Measurements from ENCODE around the gene ISM2. TPM values are rescaled to one million over a fixed set of nuclear protein-coding genes. Genes with fewer than 3 reads are reported as not detected.

ISM2 gene
- total and polyA plus RNA-seq, 2 of the 13 experiments (the other 11 are each of a cell fraction or from before 2014, with no cell fraction given) = 1.8 to 40.7 TPM

GRCh38 chr14:77498984-77499527 is 440 bp upstream of the ISM2 start (continued):
- TF ChIP-seq ZNF10 (CRISPR knock-in tag; IDR thresholded peaks at IDR 0.05; ENCODE audit: borderline replicate concordance, low read depth) (no peak), ZNF3 (CRISPR knock-in tag; IDR thresholded peaks at IDR 0.05) (no peak), ZFP41 (CRISPR knock-in tag; IDR thresholded peaks at IDR 0.05; ENCODE audit: borderline replicate concordance) (0 out of 2 replicates have a peak, but pooled peaks have one; percentile 43), ZNF782 (CRISPR knock-in tag; IDR thresholded peaks at IDR 0.05; ENCODE audit: borderline replicate concordance) (0 out of 2 replicates have a peak, but pooled peaks have one; percentile 45), FOSL1 (CRISPR knock-in tag; IDR thresholded peaks at IDR 0.05; ENCODE audit: borderline replicate concordance) (no peak), ZNF160 (CRISPR knock-in tag; IDR thresholded peaks at IDR 0.05) (no peak), RFX3 (CRISPR knock-in tag; IDR thresholded peaks at IDR 0.05) (no peak), GTF2F1 (IDR thresholded peaks at IDR 0.05; ENCODE audit: low read length) (no peak), ZNF224 (CRISPR knock-in tag; IDR thresholded peaks at IDR 0.05) (0 out of 2 replicates have a peak, but pooled peaks have one; percentile 1), AGO2 (optimal IDR thresholded peaks at IDR 0.05; ENCODE audit: low read depth, low read length) (peak; percentile 18), NRL (CRISPR knock-in tag; IDR thresholded peaks at IDR 0.05; ENCODE audit: borderline replicate concordance) (no peak; the same call in 1 of the 2 replicates), KLF9 (CRISPR knock-in tag; IDR thresholded peaks at IDR 0.05; ENCODE audit: low read depth) (no peak), ZNF775 (CRISPR knock-in tag; IDR thresholded peaks at IDR 0.05; ENCODE audit: borderline replicate concordance) (0 out of 2 replicates have a peak, but pooled peaks have one; percentile 28), NFE2 (CRISPR knock-in tag; IDR thresholded peaks at IDR 0.05) (no peak), HOXD1 (CRISPR knock-in tag; IDR thresholded peaks at IDR 0.05) (no peak), GATA4 (IDR thresholded peaks at IDR 0.05; ENCODE audit: borderline replicate concordance, low read depth) (no peak), LCORL (IDR thresholded peaks at IDR 0.05) (no peak), LCORL (CRISPR knock-in tag; IDR thresholded peaks at IDR 0.05) (no peak), GABPA (IDR thresholded peaks at IDR 0.05; ENCODE audit: low read depth, low read length) (no peak), GABPA (CRISPR knock-in tag; IDR thresholded peaks at IDR 0.05; ENCODE audit: low read depth) (no peak), SMAD1 (CRISPR knock-in tag; IDR thresholded peaks at IDR 0.05; ENCODE audit: borderline replicate concordance, low read depth) (no peak), ARNT (IDR thresholded peaks at IDR 0.05) (no peak)
- TF ChIP-seq, protein P1, sequence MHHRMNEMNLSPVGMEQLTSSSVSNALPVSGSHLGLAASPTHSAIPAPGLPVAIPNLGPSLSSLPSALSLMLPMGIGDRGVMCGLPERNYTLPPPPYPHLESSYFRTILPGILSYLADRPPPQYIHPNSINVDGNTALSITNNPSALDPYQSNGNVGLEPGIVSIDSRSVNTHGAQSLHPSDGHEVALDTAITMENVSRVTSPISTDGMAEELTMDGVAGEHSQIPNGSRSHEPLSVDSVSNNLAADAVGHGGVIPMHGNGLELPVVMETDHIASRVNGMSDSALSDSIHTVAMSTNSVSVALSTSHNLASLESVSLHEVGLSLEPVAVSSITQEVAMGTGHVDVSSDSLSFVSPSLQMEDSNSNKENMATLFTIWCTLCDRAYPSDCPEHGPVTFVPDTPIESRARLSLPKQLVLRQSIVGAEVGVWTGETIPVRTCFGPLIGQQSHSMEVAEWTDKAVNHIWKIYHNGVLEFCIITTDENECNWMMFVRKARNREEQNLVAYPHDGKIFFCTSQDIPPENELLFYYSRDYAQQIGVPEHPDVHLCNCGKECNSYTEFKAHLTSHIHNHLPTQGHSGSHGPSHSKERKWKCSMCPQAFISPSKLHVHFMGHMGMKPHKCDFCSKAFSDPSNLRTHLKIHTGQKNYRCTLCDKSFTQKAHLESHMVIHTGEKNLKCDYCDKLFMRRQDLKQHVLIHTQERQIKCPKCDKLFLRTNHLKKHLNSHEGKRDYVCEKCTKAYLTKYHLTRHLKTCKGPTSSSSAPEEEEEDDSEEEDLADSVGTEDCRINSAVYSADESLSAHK (CRISPR knock-in tag; IDR thresholded peaks at IDR 0.05; ENCODE audit: borderline replicate concordance) = no peak
- TF ChIP-seq, protein P2, sequence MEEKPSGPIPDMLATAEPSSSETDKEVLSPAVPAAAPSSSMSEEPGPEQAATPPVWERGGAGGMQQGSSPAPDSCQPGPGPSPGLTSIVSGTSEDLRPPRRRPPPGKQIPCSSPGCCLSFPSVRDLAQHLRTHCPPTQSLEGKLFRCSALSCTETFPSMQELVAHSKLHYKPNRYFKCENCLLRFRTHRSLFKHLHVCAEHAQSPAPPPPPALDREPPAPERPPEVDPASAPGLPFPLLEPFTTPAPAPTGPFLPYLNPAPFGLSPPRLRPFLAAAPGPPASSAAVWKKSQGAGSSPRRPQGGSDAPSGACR (CRISPR knock-in tag; IDR thresholded peaks at IDR 0.05) = no peak
- TF ChIP-seq, protein P3, sequence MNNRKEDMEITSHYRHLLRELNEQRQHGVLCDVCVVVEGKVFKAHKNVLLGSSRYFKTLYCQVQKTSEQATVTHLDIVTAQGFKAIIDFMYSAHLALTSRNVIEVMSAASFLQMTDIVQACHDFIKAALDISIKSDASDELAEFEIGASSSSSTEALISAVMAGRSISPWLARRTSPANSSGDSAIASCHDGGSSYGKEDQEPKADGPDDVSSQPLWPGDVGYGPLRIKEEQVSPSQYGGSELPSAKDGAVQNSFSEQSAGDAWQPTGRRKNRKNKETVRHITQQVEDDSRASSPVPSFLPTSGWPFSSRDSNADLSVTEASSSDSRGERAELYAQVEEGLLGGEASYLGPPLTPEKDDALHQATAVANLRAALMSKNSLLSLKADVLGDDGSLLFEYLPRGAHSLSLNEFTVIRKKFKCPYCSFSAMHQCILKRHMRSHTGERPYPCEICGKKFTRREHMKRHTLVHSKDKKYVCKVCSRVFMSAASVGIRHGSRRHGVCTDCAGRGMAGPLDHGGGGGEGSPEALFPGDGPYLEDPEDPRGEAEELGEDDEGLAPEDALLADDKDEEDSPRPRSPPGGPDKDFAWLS (CRISPR knock-in tag; IDR thresholded peaks at IDR 0.05; ENCODE audit: borderline replicate concordance) = no peak
- TF ChIP-seq, protein P4, sequence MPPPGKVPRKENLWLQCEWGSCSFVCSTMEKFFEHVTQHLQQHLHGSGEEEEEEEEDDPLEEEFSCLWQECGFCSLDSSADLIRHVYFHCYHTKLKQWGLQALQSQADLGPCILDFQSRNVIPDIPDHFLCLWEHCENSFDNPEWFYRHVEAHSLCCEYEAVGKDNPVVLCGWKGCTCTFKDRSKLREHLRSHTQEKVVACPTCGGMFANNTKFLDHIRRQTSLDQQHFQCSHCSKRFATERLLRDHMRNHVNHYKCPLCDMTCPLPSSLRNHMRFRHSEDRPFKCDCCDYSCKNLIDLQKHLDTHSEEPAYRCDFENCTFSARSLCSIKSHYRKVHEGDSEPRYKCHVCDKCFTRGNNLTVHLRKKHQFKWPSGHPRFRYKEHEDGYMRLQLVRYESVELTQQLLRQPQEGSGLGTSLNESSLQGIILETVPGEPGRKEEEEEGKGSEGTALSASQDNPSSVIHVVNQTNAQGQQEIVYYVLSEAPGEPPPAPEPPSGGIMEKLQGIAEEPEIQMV (CRISPR knock-in tag; IDR thresholded peaks at IDR 0.05; ENCODE audit: low read depth) = 0 out of 2 replicates have a peak, but pooled peaks have one; percentile 17

Data from HepG2 (cell line).